Measurements from ENCODE around the gene CD55.
A peak's percentile ranks its signal among the peaks of the same experiment; 100 is the strongest.

The CD55 gene, protein sequence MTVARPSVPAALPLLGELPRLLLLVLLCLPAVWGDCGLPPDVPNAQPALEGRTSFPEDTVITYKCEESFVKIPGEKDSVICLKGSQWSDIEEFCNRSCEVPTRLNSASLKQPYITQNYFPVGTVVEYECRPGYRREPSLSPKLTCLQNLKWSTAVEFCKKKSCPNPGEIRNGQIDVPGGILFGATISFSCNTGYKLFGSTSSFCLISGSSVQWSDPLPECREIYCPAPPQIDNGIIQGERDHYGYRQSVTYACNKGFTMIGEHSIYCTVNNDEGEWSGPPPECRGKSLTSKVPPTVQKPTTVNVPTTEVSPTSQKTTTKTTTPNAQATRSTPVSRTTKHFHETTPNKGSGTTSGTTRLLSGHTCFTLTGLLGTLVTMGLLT

DNA sequence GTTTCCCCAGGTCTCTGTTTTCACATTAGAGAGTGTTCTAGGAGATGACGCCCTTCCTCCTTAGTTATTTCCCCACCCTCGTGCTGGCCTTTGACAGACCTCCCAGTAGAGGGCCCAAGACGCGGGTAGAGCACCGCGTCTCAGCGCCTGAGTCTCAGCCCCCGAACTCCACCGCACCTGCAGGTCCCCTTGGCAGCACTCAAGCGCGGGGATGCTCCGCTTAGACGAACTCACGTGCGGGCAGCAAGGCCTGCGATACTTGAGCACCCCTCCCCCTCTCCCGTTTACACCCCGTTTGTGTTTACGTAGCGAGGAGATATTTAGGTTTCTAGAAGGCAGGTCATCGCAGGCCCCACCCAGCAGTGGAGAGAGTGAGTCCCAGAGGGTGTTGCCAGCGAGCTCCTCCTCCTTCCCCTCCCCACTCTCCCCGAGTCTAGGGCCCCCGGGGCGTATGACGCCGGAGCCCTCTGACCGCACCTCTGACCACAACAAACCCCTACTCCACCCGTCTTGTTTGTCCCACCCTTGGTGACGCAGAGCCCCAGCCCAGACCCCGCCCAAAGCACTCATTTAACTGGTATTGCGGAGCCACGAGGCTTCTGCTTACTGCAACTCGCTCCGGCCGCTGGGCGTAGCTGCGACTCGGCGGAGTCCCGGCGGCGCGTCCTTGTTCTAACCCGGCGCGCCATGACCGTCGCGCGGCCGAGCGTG, at the start of gene CD55:
Gene CD55 (plus strand): TSS at position 600 of the 711 bp plus-strand sequence. CDS start 88 bp downstream, at position 688.
- peak; percentile 74 for DNase-seq

DNA sequence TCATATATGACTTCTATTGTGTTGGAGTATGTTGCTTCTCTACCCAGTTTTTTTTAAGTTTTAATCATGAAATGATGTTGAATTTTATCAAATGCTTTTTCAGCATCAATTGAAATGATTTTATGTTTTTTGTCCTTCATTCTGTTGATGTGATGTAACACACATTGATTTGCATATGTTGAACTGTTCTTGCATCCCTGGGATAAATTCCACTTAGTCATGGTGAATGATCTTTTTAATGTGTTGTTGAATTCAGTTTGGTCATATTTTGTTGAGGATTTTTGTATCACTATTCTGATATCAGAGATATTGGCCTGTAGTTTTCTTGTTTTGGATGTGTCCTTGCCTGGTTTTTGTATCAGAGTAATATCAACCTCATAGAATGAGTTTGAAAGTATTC, 46.6 kb upstream of the CD55 start:
- DNase-seq: no peak

DNA sequence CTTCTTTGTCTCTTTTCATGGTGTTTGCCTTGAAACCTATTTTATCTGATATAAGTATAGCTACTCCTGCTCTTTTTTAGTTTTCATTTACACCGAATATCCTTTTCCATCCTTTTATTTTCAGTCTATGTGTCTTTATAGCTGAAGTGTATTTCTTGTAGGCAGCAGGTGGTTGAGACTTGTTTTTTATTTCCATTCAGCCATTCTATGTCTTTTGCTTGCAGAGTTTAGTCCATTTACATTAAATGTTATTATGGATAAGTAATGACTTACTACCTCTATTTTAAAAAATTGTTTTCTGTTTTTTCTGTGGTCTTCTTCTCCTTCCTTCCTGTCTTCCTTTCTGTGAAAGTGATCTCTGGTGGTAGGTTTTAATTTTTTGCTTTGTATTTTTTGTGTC, 45.0 kb upstream of the CD55 start:
- no peak for DNase-seq

DNA sequence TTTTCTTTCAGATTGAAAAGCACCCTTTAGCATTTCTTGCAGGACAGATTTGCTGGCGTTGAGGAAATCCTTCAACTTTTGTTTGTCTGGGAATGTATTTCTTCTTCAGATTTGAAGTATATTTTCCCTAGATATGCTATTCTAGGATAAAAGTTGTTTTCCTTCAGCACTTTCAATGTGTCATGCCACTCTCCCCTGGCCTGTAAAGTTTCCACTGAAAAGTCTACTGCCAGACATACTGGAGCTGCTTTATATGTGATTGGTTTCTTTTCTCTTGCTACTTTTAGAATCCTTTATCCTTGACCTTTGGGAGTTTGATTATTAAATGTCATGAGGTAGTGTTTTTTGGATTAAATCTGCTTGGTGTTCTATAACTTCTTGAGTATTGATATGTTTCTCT, 44.2 kb upstream of the CD55 start:
- no peak for DNase-seq

DNA sequence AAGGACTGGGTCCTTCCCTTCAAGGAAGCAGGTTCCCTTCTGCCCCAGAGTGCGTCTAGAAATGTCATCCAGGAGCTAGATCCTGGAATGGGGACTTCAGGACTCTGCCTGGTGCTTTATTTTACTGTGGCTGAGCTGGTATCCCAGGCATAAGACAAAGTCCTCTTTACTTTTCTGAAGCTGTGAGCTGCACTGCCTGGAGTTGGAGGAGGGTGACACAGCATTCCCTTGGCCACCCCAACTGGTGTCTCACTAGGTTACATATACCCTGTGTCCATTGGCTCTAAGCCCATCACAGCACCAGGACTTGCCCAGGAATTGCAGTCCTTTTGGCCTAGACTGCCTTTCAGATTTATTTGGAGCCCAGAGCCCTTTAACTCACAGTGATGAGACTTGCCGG, 41.8 kb upstream of the CD55 start:
- DNase-seq: no peak

DNA sequence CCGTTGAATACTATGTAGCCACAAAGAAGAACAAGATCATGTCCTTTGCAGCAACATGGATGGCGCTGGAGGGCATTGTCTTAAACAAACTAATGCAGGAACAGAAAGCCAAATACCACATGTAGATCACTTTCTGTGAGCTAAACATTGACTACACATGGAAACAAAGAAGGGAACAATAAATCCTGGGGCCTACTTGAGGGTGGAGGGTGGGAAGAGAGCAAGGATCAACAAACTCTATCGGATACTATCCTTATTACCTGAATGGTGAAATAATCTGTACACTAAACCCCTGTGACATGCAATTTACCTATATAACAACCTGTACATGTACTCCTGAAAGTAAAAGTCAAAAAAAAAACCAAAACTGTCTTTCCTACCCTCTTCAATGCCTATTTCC, 40.8 kb upstream of the CD55 start:
- DNase-seq: no peak

DNA sequence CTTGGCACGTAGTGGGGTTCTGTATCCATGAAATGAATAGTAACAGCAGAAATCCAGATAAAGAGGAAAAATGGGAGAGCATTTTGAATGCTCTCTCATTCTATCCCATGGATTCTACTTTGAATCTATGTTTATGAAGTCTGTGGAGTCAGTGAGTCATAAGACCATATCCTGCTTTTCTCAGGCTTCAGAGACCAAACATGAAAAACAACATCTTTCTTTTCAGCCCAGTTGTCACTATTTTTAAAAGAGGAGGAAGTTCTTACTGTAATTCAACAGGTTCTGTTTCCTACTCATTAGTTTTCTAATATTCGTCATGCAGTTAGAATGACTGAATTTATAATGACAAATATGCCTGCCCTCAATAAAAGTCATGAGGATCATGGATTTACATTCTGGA, 39.4 kb upstream of the CD55 start:
- DNase-seq: no peak

DNA sequence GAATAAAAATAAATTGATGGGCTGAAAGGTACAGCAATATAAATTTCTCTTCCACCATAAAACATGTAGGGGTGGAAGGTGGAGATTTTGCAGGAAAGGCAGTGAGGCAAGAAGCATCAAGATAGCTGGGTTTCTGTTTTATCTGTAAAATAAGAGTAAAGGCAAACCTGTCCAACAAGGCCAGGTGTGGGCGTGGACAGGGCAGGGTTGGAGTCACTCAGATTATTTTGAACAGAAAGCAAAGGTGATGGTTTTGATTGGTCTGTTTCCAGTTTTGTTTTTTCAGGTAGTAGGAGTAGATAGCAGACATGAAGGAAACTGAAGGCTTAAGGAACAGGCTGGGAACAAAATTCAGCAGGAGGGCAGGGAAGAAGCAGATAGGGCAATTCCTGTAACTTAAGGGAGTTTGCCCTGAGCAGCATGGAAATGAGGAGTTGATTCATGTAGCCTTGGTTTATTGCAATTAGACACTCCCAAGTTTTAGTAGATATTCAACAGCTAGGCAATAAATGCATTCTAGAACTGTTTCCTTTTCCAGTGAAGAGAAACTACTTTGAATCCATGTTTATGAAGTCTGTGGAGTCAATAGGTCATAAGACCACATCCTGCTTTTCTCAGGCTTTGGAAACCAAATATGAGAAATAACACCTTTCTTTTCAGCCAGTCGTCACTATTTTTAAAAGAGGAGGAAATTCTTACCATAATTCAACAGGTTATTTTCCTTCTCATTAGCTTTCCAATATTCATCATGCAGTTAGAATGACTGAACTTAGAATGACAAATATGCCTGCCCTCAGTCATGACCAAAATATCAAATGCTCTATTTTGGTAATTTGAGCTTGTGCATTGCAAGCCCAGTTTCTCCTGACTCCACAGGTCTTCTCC, 38.7 kb upstream of the CD55 start:
- DNase-seq: no peak

DNA sequence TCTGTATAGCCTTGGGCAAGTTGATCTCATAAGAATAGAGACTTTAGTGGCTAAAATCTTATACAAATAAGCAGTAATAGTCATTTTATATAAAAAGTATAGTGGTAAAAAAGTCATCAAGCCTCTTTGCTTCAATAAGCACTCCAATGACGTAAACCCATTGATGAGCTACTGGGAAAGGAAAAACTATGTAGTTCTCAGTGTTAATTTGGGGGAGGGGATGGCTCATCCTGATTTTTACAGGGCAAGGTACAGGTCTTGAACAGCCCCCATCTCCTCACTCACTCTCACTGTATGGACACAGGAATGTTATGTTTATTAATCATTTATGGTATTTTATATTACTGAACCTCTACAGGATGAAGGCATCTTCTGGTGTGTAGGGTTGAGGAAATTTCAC, 38.1 kb upstream of the CD55 start:
- DNase-seq: no peak

DNA sequence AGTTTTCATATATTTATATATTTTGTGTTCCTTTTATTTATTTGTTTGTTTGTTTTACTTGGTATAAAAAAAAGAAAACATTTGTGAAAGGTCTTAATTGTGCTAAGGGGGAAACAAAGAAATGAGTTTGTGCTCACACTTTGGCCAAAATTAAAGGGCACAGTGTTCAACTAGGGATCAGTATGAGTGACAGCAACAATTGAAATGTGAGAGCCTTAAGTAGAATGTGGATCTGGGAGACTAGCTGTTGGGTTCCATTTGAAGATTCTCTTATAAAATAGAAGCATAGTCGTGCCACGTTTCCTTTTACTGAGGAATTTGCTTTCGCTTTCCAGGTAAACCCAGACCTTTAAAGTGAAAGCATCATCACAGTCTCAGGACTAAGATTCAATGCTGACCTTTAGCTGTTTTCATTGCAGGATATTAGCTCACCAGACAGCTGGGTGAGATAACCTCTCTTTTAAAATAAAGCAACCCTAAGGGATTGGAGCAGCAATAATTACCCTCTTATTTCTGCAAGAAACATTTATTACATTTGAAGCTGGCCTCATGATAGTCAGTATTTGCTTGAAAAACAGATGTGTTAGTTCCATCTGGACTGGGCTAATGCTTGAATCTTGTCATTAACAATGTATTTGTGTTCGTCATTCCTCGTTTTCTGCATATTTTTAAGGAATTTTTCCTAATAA, 37.1 kb upstream of the CD55 start:
- DNase-seq: no peak

DNA sequence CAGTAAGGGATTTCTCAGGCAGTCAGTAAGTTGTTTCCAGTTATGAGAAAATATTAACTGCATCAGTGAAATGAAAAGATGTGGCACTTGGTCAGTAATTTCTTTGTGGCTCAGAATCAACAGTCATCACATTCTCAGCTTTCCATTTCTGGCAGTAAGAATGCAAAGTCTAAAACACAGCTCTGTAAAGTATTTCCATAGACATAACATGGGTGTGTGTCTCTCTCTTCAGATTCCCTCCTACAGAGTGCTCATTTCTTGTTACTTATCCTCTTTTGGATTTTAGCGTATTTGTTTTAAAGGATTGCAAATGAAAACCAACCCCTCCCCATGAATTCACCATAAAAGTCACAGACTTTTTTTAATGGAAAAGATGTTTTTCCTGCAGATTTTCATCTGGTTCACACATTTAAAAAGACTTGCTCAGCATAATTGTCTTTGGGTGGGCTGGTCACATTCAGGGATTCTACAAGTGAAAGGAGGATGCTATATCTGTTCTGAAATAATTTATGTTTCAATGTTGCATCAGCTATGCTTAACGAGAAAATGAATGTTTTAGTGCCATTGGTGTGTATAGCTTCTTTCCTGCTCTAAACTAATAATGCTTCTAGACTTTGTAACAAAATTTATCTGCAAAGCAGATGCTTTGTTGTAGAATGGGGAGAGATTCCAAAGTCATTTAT, 34.6 kb upstream of the CD55 start:
- no peak for DNase-seq

DNA sequence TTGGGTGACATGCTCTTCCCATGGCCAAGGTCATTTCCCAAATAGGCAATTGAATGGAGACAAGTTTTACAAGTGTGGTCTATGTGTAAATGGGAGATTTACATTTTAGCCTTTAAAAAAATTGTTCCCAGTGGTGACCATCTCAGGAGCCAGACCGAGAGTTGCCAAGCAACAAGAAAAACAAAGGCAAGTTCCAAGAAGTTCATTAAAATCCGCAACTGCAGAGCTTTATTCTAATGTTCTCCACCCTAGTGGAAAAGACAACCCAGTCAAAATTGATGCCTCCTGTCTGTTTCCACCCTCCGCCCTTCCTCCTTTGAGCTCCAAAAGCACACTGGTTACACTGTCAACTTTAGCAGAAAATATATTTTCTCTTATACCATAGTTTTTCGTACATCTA, 33.2 kb upstream of the CD55 start:
- no peak for DNase-seq

DNA sequence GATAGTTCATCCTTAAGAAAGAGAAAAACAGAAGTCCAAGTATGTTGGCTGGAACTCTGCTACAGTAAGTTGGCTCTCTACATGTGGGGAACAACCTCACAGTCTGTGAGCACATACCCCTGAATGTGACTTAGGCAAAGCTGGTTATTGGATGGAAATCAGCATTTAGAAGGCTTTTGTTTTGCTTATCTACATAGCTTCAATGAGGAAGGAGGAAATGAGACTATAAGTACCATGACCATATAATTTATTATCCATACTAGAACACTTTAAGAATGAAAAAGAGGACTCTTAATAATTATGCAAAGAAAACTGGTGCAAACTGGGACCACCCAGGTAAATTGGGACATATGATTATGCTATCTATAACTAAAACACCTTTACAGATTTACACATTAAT, 31.7 kb upstream of the CD55 start:
- no peak for DNase-seq

DNA sequence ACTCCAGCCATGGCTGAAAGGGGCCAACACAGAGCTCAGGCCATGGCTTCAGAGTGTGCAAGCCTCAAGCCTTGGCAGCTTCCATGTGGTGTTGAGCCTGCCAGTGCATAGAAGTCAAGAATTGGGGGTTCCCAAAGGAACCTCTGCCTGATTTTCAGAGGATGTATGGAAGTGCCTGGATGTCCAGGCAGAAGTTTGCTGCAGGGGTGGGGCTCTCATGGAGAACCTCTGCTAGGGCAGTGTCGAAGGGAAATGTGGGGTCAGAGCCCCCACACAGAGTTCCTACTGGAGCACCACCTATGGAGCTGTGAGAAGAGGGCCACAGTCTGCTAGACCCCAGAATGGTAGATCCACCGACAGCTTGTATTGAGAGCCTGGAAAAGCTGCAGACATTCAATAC, 29.8 kb upstream of the CD55 start:
- DNase-seq: no peak

DNA sequence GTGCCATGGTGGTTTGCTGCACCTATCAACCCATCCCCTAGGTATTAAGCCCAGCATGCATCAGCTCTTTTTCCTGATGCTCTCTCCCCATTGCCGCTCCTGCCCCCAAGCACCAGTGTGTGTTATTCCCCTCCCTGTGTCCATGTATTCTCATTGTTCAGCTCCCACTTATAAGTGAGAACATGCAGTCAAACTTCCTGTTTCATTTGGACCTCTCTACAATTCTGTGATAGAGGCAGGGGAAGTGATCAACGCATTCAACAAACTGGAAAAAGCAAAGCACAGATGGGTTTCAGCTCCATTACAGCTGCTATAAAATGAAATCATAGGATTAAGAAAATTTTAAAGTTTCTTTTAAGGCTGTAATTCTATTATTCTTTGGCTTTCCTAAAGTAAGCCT, 23.3 kb upstream of the CD55 start:
- no peak for DNase-seq

DNA sequence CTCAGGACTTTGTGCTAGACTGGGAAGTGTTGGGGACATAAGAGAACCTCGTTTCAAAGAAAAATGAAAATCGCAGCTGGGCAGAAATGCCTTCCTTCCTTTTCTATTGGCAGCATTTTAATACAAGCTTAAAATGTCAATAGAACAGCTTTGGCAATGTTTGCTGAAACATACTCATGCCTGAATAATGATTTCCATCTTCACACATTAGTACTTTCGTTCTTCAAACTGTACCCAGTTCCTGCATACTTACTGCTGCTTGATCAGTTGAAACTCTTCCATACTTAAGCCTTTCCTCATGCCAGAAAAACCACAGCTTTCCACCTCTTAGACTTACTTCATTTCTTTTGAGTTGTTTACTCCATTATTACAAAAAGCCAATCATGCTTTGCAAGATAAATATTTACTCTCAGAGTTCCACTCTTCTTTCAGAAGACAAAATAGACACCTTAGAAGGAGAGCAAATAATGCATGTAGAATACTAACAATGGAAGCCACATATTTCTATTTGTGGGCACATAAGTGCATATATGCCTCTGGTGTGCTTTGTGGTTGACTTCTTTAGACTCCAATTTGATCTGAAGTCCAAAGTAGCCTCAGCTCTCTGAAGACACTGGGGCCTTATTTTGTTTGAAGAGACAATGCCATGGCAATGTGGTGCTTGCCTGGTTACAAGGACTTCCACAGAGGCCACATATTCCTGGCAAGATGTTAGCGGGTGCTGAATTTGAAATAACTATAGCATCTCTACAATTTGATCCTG, 22.7 kb upstream of the CD55 start:
- no peak for DNase-seq

DNA sequence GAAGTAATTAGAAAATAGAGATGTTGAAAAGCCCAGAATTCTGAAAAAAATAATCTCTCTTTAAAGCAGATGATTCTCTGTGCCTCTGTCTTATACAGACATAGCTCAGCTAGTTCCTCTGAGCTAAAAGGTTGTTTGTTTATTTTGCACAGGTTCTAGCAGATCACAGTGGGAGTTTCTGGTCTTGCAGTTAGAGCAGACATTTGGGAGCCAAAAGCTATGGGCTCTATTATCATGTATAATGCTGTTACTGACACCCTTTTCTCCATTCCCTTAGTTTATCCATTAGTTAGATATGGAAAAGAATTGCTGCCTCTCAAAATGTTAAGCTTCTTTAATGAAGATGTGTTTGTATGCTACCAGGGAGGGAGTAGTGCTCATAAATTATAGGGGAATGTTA, 20.5 kb upstream of the CD55 start:
- no peak for DNase-seq

DNA sequence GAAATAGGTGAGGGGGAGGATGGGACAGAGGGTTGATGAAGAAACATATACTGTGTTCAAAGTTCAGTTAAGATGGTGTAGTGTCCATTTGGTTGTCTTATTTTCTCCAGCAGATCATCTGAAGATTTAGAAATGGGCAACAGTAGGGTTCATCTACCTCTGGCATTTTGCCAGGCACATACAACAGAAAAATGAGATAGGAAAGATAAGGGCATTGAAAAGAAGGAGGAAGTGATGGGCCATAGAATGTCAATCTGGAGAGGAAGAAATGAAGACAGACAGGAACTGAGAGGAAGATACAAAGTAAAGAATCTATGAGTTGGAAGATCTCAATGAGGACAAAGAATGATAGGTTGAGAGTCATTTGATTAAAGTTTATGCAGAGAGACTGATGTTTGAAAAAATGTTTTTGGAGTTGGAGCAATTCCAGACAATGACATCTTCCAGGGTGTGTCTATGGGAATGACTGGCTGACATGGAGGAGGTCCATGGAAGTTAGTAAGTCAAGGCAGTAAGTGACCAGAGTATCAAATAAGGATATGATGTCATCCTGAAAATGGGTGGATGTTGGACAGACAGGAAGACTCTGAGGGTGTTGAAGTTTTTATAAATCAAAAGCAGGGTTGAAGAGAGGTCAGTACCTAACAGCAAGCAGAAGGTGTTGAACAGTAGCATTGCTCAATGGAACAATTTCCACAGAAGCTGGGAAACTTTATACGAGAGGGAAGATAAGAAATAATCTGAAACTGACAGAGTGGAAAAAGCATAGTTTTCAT, 18.7 kb upstream of the CD55 start:
- no peak for DNase-seq

DNA sequence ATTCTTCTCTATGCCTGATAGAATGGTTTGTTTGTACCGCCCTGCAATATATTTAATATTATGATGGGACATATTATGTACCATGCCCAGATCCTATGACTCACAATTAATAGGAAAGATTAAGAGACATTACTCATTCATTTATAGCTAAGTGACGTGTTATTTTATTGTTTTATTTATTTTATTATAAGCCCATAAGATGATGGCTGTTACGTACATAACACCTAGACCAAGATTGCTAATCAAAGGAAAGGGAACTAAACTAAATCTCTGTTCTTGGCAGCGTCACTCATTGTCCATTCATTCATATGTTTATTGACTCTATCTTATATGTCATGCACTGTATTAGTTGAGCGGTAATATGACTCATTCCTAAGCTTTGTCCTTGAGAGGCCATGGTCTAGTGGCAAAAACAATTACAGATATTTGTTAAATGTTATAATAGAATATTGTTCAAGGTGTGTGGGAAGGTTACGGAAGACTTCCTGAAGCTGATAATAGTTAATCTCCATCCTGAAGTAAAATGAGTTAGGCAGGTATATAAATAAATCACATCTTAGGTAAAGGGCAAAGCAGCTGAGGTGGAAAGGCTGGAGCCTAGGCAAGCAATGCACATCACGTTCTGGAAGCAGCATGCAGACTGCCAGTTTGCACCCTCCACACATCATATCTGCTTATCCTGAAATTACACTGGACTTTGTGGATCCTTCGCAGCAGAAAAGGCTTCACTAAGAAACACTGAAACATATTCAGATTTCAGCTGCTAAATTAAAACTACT, 16.6 kb upstream of the CD55 start:
- no peak for DNase-seq

DNA sequence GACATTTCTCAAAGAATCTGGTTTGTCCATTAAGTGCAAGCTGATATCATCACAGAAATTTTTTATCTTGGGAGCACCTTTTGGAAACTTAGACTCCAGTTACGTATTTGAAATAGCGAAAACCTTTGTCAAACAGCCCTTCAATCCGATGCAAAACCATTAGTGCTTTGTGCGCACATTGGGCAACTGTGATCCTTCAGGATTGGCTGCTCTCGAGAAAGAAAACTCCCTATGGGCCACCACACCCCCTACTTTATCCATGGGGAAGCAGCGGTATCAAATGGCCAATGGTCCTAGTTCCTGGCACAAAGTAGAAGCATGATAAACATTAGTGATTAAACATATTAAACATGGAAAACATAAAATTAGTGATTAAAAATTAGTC, 16.0 kb upstream of the CD55 start:
- DNase-seq: no peak

Measured in 8988T (cell line).